Middle frontal gyrus (tissue), 1 donor: ENCODE results near the gene CCDC92.

ENCODE experiments used
- DNase-seq: peaks from one replicate; pipeline ENCODE4 v3.0.0-alpha.2; 2015; ENCODE audit warnings: low spot score; ENCODE audit errors: extremely low spot score

CCDC92 gene

DNA sequence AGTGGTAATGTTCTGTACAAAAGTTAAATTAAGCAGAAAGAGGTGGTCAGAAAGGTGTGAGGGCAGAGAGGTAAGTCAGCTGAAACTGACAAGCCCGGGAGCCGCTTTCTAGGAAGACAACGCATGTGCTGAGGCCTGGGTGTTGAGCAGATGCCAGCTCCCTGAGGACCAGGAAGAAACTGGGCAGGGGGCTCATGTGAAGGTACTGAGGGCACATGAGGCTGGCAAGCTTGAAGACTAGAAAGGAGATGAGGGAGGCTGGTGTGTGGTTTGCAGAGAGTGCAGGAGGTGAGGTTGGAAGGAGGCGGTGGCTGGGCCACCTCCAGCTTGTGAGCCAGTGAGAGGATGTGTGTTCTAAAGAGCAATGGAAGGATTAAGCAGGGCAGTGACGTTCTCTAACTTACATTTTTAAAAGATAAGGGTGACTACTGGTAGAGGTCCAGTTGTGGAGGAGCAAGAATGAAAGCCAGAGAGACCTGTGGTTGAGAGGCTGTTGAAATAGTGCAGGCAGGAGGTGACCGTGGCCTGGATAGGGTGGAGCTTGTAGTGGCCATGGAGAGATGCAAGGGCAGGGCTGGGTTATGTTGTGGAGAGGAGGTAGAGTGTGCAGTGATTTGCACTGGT, 29.5 kb upstream of the CCDC92 start:
- DNase-seq, result no peak

DNA sequence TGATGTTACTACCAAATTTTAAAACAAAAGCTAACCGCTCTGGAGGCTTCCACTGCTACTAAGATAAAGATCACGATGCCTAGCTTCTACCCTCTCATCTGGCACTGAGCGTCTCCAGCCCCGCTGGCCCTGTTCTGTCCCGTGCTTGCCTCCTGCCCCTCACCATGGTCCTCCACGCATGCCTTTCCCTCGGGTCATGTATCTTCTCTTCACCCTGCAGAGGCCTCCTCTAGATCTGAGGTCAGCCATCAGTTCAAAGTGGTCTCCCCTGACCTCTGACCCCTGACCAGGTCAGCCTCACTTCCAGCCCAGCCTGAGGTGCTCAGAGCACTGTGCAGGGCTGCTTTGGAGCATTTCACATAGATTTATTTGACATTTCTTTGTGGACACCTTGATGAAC, 28.7 kb upstream of the CCDC92 start:
- no peak for DNase-seq

DNA sequence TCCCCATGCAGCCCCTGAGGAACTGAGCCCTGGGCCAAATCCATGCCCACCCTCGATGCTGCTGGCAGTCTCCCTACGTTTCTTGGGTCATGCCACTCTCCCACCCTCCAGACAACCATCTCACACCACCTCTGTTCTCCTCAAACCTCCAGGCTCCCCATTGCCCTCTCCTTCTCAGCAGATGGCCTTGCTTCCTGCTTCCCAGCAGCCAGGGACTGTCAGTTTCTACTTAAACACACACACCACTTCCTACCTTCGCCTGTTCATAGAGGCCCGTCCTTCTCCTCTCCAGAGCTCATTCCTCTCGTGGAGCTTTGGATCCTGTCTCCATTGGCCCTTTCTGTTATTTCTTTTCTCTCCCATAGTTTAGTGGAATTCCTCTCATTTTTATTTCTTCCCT, 27.5 kb upstream of the CCDC92 start:
- DNase-seq, result no peak

DNA sequence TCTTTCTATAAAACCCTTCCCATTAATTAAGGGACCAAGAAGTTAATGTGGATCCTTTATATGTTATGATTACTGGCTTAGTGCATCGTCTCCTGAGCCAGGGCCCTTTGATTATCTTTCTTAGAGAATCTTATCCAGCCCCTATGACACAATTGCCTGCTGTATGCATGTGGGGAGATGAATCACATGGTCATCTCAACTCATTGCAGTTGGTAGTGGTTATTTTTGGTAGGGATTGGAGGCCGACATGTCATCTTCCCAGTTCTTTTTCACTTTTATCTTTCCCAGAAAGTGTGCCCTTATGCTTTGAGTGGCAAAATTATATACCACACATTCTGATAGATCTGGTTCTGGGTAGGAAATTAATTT, 26.3 kb upstream of the CCDC92 start:
- no peak for DNase-seq

DNA sequence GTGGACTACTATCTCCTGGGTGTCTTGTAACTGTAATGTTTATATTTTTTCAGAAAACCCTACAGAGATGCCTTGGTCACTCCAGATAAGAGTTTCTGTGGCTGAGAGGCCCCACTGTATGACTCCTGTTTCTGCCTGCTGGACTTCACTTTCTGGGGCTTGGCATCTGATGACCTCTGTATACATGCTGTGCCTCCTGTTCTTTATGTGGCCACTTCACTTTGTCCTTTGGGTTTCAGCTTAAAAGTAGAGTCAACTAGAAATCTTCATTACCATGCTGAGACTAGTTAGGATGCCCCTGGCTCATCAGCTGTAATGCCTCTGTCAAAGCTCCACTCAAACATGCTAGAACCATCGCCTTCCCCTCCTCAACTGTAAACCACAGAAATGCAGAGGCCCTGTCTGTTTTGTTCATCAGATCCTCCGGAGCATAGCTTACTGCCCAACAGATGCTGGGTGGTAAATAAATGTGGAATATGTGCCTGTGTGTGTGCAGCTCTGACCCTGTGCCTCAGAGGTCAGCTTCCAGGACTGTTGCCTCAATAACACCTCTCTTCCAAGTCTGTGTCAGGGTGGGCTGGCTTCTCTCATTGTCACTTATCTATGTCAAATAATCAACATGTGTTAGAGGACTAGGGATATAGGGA, 25.8 kb upstream of the CCDC92 start:
- no peak for DNase-seq

DNA sequence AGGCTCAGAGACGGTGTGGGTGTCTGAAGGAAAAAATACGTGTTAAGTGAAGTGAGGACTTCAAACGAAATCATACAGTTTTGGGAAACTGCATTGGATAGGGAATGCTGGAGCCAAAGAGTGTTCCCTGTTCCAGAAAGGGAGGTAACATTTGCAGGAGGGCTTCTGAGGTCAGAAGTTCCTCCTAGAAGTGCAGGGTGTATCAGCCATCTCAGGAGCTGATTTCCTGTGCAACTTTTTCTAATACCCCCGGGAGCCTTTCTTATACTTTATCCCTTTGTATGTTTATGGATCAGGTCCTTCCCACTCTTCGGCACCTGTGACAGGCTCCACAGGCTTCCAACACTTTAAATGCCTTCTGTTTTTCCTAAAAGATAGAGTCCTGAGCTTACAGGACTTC, 25.3 kb upstream of the CCDC92 start:
- DNase-seq, result no peak

DNA sequence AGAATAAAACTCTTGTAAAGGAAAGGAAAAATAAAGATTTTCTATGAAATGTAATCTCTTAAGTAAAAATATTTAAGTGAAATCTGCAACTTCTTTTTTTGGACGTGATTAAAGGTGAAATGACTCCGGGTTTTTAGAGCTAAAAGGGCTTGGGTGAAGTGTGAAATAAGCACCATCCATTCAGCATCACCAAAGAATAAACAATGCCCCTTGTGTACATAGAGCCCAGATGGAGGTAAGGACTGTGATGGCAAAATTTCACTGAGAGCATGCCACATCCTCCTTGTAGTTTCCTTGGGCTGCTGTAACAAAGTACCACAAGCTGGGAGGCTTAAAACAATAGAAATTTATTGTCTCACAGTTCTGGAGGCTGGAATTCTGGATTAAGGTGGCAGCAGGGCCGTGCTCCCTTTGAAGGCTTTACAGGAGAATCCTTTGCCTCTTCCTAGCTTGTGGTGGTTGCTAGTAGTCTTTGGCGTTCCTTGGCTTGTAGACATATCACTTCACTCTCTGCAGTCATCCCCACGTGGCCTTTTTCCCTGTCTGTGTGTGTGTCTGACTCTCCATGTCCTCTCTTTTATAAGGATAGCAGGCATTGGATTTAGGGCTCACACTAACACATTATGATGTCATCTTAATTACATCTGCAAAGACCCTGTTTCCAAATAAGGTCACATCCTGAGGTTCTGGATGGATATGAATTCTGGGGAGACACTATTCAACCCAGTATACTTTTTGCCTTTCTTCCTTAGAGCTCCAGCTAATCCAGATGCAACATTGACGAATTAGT, 24.6 kb upstream of the CCDC92 start:
- no peak for DNase-seq

DNA sequence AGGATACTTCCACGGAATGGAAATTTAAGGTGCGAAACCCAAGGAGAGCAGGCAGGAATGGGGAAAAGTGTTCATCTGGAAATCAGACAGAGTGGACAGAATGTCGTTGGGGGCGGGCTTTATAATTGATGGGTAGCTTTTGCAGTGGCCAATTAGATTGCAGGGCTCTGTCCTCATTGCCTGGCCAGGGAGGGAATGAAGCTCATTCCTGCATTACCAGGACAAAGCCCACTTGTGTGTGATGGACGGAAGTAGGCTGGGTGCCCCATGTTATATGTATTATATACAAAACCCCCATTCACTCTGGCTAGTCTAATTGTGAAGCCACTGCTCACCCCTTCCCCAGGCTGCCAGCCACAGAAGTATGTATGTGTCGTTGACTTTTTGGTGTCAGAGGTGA, 23.9 kb upstream of the CCDC92 start:
- DNase-seq, result no peak

DNA sequence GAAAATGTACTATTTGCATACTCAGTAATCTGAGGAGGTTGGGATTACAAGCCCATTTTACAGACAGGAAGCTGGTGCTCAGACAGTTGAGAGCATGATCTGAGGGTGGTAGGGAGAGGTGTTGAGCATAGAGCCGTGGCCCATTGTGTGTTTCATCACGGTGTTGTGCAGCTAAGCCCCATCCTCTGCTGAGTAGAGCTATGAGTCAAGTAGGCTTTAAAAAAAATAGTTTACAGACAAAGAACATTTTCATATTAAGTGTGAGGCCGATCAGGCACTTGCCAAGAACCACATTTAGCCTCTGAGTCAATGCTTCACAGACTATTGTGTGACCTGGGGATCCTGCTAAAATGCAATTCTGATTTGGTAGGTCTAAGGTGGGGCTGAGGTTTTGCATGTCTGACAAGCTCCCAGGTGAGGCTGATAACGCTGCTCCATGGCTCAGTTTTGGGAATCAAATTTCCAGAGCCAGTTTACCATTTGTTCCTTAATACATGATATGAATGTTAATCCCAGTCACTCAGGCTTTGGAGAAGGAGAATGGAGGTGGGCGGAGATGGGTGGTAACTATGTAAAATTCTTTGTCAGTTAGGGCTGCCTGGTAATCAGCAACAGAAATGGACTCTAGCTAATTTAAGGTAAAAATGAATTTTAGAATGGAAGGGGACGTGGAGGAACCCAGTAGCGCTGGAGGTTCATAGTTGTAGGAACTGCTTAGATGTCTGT, 22.6 kb upstream of the CCDC92 start:
- no peak for DNase-seq

DNA sequence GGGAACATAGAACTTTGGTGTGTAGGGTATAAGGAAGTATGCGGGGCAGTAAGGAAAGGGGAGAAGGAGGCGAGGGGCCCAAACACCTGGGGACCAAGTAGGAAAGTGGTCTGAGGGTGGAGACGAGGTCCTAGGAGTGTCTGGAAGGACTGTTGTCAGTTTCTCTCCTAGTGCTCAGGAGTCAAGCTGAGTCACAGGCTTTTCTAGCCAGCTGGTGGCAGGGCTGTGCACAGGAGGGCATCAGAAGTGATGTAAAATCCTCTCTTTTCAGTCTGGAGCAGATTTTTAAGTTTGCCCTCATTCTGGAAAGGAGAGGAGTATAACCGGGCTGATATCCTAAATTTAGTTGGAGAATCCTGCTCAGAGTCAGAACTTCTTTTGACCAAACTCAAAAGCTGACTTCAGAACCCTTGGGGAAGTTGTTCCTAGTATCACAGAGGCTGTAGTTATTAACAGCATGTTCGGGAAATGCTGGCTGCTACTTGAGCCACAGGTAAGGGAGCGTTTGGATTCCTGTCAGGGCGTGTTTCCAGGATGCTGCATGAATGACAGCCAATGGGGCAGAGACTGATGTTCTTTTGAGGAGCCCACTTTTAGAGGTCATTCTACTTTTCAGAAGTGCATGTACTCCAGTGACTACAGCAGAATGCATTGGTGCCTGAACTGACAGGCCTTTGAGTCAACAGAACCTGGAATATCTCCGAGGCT, 19.6 kb upstream of the CCDC92 start:
- DNase-seq, result no peak

DNA sequence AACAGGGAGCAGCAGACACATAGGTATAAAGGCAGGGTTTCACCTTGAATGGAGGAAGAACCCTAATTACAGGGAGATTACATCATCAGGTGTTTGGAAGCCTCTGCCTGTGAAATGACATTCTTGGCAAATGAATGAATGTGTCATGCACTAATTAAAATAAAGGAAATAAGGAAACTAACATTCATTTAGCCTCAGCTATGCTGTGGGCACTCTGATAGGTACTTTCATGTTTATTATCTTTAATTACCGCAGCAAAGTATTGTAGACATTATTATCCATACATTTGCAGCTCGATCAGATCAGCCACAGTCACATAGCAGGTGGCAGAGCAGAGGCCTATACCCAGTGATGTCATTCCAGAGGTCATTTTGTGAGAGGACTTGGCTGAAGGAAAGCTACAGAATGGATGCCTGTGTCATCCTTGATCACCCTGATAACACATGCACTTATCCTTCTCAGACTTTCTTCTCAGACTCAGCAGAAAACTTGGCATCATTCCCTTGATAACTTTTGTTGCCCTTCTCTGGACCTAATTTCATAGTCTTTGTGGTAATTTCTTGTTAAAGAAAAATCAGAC, 18.8 kb upstream of the CCDC92 start:
- no peak for DNase-seq

DNA sequence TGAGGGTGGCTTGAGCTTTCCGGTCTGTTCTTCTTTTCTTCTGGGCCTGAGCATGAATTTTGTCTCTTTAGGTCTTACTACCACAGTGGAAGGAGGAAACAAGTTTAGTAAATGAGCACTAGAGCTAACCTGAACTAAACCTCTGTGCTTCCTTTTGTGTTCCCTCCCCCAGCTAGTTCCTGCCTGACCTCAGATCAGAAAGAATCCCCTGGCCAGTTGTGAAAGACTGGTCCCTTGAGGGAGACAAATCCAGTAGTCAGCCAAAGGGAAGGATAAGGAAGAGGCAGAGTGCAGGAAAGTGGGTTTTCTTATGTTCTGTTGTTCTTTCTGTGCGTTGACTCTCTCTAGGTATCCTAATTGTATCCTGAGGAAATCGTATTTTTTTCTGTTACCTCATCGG, 17.9 kb upstream of the CCDC92 start:
- DNase-seq, result no peak

DNA sequence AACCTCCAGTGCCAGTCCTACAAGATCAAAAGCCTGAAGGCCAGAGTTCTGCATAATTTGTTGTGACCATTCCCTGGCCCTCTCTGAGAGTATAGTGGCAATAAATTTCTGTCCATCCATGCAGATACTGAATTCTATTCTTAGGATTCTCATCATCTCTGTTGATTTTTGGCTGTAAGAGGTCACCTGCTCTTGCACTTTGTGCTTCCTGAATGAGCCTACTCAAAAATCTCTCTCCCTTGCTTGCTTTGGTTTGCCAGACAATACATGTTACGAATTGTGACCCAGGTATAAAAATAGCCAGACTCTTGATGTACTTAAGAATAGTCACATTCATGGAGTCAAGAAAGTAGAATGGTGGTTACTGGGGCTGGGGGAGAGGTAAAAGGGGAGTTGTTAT, 17.1 kb upstream of the CCDC92 start:
- no peak for DNase-seq

DNA sequence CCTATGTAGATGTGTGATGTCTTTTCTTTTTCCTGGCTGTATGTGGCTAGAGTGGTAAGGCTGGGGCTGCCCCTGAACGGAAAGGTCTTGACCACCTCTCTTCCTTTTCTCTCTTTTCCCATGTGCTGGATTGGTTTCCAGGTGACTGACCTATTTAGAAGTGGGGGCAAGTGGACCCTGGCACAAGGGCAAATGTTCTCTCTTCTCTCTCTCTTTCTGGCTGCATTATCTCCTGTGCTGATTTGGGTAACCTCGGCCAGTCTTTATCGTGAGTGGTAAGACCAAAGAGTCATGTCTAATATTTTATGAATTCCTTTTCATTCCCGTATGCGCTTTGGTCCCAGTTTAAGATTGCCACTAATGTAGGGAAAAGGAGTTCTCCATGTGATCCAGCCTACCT, 16.5 kb upstream of the CCDC92 start:
- DNase-seq, result no peak

DNA sequence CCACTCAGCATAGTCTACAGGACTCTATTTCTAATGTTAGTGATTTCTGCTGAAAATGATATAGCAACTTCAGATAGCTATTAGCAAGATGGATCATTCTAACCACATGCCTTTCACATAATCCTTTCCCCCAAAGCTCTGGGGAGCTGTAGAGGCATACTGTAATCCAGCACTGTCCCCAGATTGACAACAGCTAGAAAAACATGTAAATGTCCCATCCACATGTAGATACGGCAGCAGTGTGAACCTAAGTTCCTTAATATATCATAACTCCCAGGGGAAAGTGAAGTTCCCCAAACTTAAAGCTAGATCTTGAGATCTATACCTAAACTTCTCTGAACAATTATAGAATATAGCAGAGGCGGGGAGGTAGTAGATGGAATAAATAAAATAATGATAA, 14.4 kb upstream of the CCDC92 start:
- DNase-seq, result no peak

DNA sequence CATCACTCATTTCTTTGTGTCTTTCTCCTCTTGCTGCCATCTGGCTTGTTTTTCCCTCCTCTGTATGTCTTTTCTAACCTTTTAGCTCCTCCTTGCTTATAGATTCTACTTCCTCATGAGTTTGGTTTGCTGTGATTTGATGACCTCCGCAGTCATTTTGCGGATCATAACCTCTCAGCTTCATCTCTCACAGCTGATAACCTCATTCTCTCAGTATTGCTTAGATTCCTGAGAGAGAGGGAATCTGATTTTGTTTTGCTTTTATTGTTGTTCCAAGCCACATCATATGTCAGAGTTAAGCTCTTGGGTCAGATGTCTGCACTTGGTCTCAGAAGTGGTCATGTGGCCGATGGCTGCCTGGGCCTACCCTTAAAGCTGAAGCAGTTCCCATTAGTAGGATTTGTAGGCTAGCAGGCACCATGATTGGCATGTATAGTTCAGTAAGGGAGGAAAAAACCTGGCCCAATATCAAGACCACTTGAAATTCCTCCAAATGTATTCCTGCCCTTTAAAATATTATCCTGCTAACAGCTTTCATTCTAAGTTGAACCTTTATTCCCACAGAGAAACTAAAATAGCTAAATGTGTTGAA, 13.8 kb upstream of the CCDC92 start:
- DNase-seq, result no peak

DNA sequence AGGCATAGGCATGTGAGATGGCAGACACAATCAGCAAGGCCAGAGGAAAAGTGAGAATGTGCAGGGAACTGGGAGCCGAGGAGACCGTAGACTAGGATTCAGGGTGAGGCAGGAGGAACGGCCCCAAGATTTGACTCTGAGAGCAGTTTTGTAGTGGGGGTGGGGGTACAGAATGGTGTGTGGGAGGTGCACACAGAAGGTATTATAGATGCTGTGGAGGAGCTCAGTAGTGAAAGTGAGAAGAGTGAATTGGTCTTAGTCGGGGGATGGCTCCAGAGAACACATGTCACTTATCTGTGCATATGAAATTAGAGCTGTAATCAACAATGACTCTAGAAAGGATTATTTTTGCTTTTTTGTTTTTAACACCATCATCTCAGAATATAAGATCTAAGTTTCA, 12.3 kb upstream of the CCDC92 start:
- DNase-seq, result no peak

DNA sequence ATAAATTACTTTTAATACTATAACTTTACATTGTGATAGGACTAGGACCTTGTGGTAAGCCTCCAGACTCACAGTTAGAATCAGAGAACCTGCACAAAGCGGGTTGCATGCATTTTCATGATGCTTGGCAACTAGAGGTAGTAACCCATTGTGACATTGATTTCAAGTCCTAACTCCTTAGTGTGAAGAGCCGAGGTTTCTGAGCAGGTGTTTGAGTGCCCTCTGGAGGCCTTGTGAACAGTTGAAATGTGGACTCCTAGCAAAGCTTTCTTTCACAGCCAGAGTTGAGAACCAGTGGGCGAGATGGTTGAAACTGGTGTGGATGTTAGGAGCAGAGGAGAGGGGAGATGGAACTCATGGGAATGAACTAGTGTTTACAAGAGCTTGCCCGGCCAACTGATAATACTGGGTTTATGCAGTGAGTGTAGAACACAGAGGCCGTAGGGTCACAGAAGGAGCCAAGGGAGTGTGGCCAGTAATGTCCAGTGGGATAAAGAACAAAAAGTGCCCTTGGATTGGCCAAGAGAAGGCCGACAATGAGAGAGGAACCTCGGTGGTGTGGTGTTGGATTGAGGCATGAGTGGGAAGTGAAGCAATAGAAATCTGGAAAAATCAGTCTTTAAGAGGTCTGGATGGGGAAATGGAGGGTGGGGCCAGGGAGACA, 11.3 kb upstream of the CCDC92 start:
- DNase-seq, result no peak

DNA sequence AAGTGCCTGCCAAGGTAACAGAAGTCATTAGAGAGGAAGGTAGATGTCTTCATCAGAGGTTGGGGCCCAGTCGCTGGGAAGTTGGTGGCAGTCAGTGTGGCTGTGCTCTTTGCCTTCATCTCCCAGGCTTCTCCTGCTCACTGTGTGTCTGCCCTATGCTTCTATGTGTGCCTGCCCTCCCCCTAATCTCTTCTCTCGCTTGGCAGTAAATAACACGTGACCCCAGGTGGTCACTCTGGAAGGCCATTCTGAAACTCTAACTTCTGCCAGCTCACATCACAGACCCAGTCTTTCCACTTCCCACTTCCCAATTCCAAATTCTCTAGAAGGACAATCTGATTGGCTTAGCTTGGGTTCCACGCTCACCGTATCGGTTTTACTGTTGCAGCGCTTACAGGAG, 9.6 kb upstream of the CCDC92 start:
- DNase-seq, result no peak

DNA sequence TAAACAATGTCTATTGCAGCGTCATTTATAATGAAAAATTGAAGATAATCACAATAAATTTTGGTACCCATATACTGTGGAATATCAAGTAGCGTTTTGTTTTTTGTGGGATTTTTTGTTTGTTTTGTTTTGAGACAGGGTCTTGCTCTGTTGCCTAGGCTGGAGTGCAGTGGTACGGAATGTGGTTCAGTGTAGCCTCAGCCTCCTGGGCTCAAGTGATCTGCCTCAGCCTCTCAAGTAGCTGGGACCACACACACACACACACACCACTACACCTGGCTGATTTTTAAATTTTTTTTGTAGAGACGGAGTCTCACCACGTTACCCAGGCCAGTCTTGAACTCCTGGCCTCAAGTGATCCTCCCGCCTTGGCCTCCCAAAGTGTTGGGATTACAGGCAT, 6.9 kb upstream of the CCDC92 start:
- no peak for DNase-seq
